TTC549 (cell line): ENCODE measurements around the gene POR.
"Not testable (repeated sequence)": the region's sequence is repeated elsewhere in the genome, so short reads cannot be mapped to it uniquely, and the experiment has no call there.

ENCODE experiments used
- FAIRE-seq: peaks from 2 replicates; lab custom pipeline; 2012; peaks lifted over from hg19 to GRCh38; lab: Jason Lieb, UNC

The POR gene

DNA sequence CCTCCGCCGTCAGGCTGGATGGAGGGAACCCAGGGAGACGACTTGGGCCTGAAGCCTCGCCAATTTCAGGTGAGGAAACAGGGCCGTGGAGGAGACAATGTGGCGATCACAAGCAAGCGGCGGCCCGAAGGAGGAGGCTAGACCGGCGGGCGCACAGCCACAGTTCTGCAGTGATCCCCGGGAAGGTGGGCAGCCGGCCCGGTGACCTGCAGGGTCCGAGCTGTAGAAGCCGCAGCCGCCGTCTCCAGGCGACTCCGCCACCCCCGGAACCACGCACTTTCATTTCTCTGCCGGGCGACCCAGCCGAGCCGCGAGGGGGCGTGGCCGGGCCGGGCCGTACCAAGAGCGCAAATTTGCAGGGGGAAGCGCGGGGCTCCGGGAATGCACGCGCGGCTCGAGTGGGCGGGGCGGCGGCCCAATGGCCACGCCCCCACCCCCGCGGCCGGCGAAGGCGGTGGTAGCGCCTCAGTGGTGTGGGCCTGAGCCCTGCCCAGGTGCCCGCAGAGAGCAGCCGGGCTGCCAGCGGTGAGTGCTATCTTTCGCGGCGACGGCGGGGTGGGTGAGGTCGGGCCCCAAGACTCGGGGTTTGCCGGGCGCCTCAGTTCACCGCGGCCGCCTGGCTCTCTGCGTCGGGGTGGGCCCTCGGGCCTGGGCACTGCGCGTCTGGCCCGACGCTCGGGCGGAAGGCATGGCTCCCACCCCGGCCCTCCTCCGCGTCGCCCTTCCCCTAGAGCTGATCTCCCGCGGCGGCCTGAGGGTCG lies at the start of gene POR:
TSS of gene POR (plus strand) at position 501 of the 761 bp plus-strand sequence. CDS start 38,847 bp downstream, outside the sequence.
- no peak for FAIRE-seq

DNA sequence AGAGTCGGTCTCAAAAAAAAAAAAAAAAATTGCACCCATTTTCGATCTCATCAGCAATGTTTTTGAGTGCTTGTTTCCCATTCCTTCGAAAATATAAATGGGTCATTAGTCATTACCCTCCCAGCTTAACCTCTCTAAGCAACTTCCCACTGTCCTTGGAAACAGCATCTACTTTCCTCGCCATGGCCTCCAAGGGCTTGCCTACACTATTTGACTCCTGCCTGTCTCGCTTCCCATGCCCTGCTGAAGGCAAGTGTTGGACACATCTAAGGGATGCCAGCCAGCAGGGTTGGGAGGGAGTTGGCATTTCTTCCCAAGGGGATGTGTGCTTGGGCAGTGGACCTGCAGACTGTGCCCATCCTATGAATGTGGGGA lies 48.9 kb upstream of the POR start:
- no peak for FAIRE-seq

DNA sequence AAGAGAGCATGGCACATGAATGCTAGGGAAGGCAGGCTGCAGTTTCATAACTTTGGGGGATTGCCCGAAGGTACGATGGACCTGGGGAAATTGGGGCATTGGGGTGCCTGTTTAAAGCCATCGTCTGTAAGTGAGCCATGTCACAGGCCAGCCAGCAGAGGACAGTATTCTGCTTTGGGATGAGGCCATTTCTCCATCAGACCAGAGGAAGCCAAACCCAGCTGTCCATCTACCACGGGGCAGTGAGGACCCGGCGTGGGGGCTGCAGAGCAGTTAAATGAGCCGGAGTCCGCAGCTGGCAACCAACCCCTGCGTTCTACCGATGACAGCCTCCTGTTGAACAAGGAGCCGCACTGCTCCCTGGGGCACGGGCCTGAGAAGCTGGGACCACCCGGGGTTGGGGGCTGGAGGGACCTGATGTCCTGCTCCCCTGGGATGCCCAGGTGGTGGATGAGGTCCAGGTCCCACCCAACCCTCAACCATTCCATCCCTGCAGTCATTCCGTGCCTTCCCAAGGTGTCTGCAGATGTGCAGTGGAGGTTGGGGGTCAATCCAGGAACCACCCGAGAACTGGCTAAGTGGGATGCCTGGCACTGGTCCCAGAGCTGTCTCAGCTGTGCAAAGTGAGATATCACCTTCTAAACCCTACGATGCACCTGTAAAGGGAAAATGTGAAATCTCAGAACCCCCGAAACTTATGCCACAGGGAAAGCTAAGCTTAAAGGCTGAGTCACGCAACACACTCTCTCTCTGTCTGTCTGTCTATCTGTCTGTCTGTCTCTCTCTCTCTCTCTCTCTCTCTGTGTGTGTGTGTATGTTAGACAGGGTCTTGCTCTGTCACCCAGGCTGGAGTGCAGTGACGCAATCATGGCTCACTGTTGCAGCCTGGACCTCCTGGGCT lies 48.2 kb upstream of the POR start:
- no peak for FAIRE-seq

DNA sequence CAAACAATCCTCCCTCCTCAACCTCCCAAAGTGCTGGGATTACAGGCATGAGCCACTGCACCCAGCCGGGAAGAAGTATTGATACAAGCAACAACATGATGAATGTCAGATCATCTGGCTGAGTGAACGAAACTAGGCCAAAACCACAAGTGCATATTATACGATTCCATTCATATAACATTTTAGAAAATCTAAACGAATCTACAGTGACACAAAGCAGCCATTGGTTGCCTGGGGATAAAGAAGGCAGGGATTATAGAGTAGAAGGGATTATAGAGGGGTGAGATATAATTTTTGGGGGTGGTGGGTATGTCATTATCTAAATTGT lies 47.6 kb upstream of the POR start:
- FAIRE-seq = no peak

DNA sequence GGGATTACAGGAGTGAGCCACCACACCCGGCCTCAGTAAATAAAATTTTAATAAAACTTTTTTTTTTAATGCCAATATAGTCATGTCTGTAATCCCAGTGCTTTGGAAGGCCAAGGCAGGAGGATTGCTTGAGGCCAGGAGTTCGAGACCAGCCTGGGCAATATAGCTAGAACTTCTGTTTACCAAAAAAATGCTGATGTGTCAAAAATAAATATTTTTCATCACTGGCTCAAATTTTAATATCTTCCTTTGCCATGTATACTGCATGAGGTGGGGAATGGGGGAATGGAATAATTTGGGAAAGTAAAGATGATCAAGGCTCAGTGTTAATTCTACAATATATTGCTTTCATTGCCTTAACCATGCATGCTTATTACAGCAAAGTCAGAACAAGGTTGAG lies 46.8 kb upstream of the POR start:
- no peak for FAIRE-seq

DNA sequence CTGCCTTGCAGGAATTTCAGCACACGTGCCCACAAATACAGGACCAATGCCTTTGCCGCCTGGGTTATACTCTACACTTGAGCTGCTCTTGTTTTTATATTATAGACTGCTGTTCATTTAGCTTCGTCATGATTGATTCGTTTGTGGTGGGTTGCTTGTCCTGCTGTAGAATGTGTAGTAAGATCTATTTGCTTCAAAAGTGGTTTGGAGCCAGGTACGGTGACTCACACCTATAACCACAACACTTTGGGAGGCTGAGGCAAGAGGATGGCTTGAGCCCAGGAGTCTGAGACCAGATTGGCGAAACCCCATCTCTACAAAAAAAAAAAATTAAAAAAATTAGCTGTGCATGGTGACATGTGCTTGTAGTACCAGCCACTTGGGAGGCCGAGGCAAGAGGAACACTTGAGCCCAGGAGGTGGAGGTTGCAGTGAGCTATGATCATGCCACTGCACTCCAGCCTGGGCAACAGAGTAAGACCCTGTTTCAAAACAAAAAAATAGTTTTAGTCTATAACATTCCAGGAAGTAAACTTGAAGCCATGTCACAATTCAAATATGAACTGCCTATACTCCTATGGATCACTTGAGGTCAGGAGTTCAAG lies 45.1 kb upstream of the POR start:
- FAIRE-seq = no peak

DNA sequence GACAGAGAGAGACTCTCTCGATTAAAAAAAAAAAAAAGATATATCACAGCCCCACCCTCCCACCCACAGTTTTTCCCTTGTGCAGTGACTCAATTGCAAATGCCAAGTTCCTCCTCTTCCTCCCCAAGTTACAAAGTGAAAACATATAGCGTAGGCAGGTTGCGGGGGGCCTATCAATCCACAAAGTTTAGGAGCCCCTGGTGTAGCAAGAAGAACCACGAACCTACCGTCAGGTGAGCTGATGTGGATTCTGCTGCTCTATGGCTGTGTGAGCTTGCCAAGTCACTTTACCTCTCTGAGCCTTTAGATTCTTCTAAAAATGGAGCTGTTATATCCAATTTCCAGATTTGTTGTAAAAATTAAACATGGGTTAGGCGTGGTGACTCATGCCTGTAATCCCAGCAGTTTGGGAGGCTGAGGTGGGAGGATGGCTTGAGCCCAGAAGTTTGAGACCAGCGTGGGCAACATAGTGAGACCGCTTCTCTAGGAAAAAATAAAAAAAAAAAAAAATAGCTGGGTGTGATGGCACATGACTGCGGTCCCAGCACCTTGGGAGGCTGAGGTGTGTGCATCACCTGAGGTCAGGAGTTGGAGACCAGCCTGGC lies 44.3 kb upstream of the POR start:
- no peak for FAIRE-seq

DNA sequence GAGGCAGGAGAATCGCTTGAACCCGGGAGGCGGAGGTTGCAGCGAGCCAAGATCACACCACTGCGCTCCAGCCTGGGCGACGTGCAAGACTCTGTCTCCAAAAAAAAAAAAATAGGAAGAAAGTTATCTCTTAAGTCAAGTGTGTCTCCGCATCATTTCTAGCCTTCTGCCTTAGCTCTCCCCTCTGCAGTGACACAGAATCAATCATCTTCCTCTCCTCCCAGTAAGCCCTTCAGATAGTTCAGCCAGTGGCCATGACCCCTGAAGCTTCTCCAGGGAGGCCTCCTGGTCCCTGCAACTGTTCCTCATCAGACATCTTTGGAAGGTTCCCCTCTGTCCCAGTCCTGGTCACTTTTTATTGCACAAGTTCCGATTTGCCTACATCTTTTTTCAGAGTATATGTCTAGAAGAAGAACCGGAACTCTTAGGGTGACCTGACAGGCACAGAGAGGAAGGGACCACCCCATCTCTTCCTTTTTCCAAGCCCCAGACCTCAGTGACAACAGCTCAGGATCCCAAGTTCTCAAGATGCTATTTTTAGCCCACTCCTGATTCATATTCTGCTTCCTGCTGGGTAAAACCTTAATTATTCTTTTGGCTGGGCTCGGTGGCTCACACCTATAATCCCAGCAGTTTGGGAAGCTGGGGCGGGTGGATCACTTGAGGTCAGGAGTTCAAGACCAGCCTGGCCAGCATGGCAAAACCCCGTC lies 42.7 kb upstream of the POR start:
- no peak for FAIRE-seq

DNA sequence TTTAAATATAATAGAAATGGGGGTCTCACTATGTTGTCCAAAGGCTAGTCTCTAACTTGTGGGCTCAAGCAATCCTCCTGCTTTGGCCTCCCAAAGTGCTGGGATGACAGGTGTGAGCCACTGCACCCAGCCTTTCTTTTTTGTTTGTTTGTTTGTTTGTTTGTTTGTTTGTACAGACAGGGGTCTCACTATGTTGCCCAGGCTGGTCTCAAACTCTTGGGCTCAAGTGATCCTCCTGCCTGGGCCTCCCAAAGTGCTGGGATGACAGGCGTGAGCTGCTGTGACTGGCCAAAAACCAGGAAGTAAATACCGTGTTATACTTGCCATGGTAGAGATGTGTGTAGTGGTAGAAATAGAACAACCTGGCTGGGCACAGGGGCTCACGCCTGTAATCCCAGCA lies 40.8 kb upstream of the POR start:
- not testable (repeated sequence) for FAIRE-seq

DNA sequence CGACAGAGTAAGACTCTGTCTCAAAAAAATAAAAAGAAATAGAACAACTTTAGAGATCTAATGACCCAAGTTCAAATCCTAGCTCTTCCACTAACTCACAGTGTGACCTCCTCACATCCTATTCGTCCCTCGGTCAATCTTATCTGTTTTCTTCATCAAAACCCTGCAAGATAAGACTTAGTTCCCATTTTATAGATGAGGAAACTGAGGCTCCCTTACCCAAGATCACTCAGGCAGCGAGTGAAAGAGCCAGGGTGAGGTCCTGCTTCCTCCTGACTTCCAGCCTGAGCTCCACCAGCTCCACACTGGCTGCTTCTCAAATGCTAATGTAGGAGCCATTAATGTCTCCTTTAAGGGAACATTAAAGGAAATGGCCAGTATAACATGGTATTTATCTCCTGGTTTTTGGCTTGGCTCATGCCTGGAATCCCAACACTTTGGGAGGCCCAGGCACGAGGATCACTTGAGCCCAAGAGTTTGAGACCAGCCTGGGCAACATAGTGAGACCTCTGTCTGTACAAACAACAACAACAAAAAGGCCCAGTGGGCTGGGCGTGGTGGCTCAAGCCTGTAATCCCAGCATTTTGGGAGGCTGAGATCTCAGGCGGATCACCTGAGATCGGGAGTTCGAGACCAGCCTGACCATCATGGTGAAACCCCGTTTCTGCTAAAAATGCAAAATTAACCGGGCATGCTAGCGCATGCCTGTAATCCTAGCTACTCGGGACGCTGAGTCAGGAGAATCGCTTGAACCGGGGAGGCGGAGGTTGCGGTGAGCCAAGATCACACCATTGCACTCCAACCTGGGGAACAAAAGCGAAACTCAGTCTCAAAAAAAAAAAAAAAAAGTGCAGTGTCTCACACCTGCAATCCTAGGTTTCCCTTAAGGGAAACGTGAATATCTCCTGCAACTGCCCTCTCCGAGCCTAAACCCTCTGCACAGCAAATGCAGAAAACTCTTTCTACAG lies 39.6 kb upstream of the POR start:
- FAIRE-seq = no peak

DNA sequence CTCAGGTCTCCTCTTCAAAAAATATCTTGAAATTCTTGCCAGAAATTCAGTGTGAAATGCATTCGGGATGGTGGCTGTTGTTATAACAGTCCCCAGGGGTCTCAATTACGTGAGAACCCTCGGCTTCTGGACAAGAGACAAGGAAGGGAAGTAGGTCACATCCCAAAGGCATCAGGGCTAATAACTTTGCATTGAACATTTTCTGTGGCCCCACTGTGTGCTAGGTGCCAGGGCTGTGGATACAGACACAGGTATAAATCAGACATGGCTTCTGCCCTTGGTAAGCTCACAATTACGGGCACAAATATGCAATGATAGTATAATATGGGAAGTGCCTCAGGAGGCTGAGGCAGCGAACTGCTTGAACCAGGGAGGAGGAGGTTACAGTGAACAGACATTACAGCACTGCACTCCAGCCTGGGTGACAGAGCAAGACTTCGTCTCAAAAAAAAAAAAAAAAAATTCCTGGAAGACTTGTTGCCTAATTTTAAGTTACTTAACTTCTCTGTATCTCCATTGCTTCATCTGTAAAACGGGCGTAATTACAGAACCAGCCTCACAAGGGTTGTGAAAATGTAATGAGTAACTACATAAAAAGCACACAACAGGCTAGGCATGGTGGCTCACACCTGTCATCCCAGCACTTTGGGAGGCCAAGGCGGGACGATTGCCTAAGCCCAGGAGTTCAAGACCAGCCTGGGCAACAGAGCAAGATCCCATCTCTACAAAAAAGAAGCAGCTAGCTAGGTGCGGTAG lies 38.7 kb upstream of the POR start:
- FAIRE-seq = no peak

DNA sequence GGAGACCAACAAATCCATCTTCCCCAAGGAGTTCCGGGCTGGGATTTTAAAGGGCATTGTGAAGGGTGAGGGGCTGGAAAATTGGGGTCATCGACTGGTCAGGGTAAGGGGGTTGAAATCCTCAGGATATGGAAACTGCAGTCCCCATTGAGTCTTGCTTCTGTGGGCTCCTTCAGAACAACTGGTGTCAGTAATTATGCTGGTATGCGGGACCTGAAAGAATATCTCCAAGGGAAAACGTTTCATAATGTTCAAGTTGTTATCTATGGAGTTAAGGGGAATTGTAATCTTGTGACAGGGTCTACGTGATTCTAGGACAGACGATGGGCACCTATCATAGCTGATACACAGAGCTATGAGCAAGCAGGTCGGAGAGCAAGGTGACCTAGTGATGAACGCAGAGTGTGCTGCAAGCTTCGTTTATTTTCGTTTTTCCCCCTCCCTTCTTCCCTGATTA lies 36.6 kb upstream of the POR start:
- FAIRE-seq = no peak

DNA sequence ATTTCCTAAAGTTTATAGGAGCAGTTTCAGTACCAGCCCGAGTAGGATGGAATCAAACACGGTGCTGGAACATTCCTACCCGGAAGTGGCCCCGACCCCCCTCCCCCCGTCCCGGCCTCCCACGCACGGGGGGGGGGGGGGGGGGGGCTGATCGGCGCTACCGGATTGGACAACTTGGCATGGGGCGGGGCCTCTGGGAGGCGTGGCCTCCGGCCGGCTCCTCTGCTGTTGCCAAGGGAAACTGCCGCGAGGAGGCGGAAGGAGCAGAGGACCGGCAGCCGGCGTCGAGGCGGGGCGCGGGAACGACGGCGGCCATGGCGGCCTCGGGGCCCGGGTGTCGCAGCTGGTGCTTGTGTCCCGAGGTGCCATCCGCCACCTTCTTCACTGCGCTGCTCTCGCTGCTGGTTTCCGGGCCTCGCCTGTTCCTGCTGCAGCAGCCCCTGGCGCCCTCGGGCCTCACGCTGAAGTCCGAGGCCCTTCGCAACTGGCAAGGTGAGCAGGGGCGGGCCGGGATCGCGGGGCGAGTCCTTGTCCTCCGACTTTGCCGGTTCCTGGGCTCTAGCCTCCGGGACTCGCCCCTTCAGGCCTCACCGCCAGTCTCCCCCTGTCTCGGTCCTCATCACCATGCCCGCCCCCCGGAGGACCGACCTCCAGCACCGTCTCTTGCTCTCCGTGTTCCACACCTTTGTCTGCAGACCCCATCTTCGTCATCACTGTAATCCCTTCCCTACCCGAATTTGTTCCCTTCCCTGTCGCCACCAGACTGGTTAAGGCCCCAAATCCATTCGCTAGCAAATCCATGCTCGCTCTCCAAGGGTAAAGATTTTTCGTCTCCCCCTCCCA lies 36.0 kb upstream of the POR start, which contains the start of gene RHBDD2:
TSS of gene RHBDD2 (plus strand) at position 266 of the 843 bp plus-strand sequence. CDS start at position 315, 49 bp downstream.
- no peak for FAIRE-seq

DNA sequence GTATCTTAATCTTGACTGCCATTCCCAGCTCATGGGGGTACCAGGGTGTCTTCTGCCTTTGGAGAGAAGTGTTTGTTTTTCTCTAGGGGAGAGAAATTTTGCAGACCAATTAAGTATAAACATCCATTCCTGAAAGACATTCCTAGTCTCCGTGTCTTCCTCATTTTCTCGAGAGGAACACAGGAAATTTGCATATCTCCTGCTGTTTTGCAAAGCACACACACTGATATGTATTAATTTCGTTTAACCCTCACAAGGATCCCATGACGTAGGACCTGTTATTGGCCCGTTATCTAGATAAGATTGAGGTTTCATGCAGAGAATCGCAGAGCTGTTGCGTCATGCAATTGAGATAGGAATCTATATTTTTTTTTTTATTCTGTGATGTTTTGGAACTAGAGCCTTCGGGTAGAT lies 35.2 kb upstream of the POR start:
- FAIRE-seq = no peak

DNA sequence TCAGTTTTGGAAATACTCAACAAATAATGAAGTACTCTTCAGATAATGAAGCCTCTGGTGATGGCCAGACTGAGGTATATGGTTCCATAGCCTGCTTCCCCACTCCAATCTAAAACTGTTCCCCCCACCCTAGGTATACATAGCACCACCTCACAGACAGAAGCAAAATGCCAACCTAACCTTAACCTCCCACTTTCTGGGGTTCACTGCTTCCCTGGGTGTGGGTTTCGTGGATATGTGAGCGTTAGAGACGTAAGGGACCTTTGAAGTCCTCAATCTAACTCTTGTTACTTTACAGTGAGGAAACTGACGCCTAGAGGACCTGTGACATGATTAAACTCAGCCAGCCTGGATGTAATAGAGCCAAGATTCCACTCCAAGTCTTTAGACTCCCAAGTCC lies 34.7 kb upstream of the POR start:
- no peak for FAIRE-seq

DNA sequence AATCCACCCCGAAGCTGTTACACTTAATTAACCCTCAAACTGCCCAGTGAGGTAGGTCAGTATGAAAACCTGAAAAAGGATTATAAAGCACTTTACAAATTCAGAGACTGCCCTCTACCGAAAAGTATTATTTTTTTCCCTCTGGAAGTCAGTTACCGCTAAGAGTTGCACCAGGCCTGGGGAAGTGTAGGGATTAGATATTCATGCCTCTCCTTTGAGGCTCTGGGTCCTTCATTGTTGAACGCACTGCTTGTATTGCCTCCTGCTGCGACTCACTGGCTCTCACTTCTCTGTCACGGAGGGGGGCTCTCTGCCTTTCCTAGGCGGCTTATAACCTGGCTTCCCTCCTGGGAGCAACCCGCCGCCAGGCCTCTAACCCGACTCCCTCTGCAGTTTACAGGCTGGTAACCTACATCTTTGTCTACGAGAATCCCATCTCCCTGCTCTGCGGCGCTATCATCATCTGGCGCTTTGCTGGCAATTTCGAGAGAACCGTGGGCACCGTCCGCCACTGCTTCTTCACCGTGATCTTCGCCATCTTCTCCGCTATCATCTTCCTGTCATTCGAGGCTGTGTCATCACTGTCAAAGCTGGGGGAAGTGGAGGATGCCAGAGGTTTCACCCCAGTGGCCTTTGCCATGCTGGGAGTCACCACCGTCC lies 33.4 kb upstream of the POR start:
- FAIRE-seq = no peak

DNA sequence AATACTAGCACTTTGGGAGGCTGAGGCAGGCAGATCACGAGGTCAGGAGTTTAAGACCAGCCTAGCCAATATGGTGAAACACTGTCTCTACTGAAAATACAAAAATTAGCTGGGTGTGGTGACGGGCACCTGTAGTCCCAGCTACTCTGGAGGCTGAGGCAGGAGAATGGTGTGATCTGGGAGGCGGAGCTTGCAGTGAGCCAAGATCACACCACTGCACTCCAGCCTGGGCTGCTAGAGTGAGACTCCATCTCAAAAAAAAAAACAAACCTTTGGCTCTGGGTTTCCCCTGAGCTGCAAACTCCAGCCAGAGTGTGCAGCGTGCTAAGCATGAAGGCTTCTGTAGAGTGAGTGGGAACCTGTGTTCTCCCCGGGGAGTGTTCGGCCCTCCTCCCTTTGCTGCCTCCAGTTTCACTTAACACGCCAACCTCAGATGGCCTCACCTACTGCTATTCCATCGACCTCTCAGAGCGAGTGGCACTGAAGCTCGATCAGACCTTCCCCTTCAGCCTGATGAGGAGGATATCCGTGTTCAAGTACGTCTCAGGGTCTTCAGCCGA lies 31.6 kb upstream of the POR start:
- not testable (repeated sequence) for FAIRE-seq

DNA sequence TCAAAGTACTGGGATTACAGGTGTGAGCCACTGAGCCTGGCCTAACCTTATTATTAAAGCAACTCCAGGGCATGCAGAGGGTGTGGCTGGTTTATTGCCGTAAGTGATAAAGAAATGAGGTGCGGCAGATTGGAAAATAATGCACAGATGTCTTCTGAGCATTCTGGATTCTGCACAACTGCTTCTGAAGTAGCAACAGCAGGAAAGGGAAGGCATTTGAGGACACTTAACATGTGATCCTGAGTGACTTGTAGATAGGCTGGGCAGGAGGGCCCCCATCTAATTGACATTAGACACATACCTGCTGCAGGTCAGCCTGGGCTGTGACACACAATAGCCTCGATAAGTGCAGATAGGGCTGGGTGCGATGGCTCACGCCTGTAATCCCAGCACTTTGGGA lies 30.5 kb upstream of the POR start:
- no peak for FAIRE-seq
